Superior temporal gyrus (tissue), 1 donor: ENCODE measurements around the gene NANOG.
"Not testable (repeated sequence)": the region's sequence is repeated elsewhere in the genome, so short reads cannot be mapped to it uniquely, and the experiment has no call there.

ENCODE experiments used
- DNase-seq: peaks from one replicate; pipeline ENCODE4 v3.0.0-alpha.2; 2016; ENCODE audit errors: extremely low spot score

Gene NANOG

GRCh38 chr12:7788884-7789528 lies at the start of gene NANOG:
TSS of gene NANOG (plus strand) at chr12:7789402. CDS start at chr12:7789615, 213 bp downstream.
- not testable (repeated sequence) for DNase-seq

GRCh38 chr12:7747246-7747645 lies 42.0 kb upstream of the NANOG start, which contains the start of gene CLEC4C:
TSS of gene CLEC4C (minus strand) at chr12:7747375. CDS start at chr12:7747348, 27 bp downstream.
- no peak for DNase-seq

GRCh38 chr12:7748852-7749251 lies 40.4 kb upstream of the NANOG start:
- no peak for DNase-seq

GRCh38 chr12:7749442-7749841 lies 39.8 kb upstream of the NANOG start:
- DNase-seq: no peak

GRCh38 chr12:7750350-7750749 lies 38.9 kb upstream of the NANOG start:
- no peak for DNase-seq

- DNase-seq: no peak
These were observed 37.8 kb upstream of the NANOG start for GRCh38 chr12:7751394-7751793.

- DNase-seq: not testable (repeated sequence)
These were observed 37.0 kb upstream of the NANOG start for GRCh38 chr12:7751941-7752922.

- DNase-seq: not testable (repeated sequence)
These were observed 33.5 kb upstream of the NANOG start for GRCh38 chr12:7755668-7756067.

- DNase-seq: no peak
These were observed 32.2 kb upstream of the NANOG start for GRCh38 chr12:7756993-7757392.

GRCh38 chr12:7758766-7759140 lies 30.4 kb upstream of the NANOG start:
- no peak for DNase-seq

- DNase-seq: no peak
These were observed 19.2 kb upstream of the NANOG start for GRCh38 chr12:7769999-7770398.

- no peak for DNase-seq
These were observed 7.9 kb upstream of the NANOG start for GRCh38 chr12:7781274-7781673.

- DNase-seq: no peak
These were observed 7.1 kb upstream of the NANOG start for GRCh38 chr12:7782055-7782454.

GRCh38 chr12:7783433-7783832 lies 5.8 kb upstream of the NANOG start:
- DNase-seq: not testable (repeated sequence)

- no peak for DNase-seq
These were observed 4.5 kb upstream of the NANOG start for GRCh38 chr12:7784701-7785100.

GRCh38 chr12:7787574-7788293 lies 1.5 kb upstream of the NANOG start:
- no peak for DNase-seq

- DNase-seq: no peak
These were observed 925 bp upstream of the NANOG start for GRCh38 chr12:7788294-7788660.

- DNase-seq: no peak
These were observed 4.0 kb downstream of the NANOG start for GRCh38 chr12:7793211-7793610.

GRCh38 chr12:7797269-7797668 lies 8.1 kb downstream of the NANOG start:
- DNase-seq: not testable (repeated sequence)

- no peak for DNase-seq
These were observed 8.6 kb downstream of the NANOG start for GRCh38 chr12:7797698-7798398.

- not testable (repeated sequence) for DNase-seq
These were observed 9.6 kb downstream of the NANOG start for GRCh38 chr12:7798750-7799308.
